Nephron progenitor cell (in vitro differentiated cells): ENCODE measurements around the gene TMEM131L.

Experiments used
- DNase-seq: peaks from one replicate; pipeline ENCODE4 v3.0.0; 2021
- H3K27ac Mint-ChIP-seq: 2 replicates; pipeline ENCODE4 v1.8.0; 2021; ENCODE audit warnings: mild to moderate bottlenecking, moderate library complexity, mixed read lengths
- H3K27me3 Mint-ChIP-seq: 2 replicates; pipeline ENCODE4 v1.8.0; 2021; ENCODE audit warnings: mild to moderate bottlenecking, low read depth, mixed read lengths; ENCODE audit not compliant: poor library complexity
- H3K36me3 Mint-ChIP-seq: 2 replicates; pipeline ENCODE4 v1.8.0; 2021; ENCODE audit warnings: low read depth, mixed read lengths
- H3K4me1 Mint-ChIP-seq: 2 replicates; pipeline ENCODE4 v1.8.0; 2021; ENCODE audit warnings: mixed read lengths
- H3K4me3 Mint-ChIP-seq: 2 replicates; pipeline ENCODE4 v1.8.0; 2021; ENCODE audit warnings: mild to moderate bottlenecking, moderate library complexity, mixed read lengths
- H3K9me3 Mint-ChIP-seq: 2 replicates; pipeline ENCODE4 v1.8.0; 2021; ENCODE audit warnings: mild to moderate bottlenecking, moderate library complexity, mixed read lengths
- CTCF ChIP-seq: fragments of 200-600 bp; sonication (generic); IDR thresholded peaks from 2 replicates; pipeline ENCODE4 v1.5.0; 2021; ENCODE audit warnings: antibody characterized with exemption

The TMEM131L gene

GRCh38 chr4:153495480-153496193 lies 29.5 kb downstream of the TMEM131L start:
- DNase-seq: no peak
- no peak overlapping the region for H3K4me3 Mint-ChIP-seq
- peaks cover 23% of the 10 kb centered on the region for H3K36me3 Mint-ChIP-seq
- no peaks in the 10 kb centered on the region for H3K27me3 Mint-ChIP-seq
- peak overlapping the region; percentile 49 for H3K27ac Mint-ChIP-seq
- TF ChIP-seq CTCF: no peak
- H3K4me1 Mint-ChIP-seq: peaks cover 44% of the 10 kb centered on the region
- no peaks in the 10 kb centered on the region for H3K9me3 Mint-ChIP-seq

DNA sequence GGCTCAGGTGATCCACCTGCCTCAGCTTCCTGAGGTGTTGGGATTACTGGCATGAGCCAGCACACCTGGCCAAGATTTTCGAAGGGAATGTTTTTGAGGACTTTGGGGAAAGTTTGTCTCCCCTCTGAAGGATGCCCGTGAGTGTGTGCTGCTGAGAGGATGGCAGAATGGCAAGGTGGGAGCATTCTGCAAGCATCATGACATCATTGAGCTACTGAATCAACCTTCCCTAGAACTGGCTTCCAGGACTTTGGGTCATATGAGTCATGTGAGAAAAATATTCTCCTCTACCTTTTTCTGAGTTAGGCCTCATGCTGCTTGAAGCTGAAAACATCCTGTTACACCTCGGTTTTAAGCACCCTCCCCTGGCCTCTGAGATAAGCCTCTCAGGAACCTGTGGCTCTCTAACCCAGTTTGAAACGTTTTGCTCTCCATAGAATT lies 31.0 kb downstream of the TMEM131L start:
- Mint-ChIP-seq H3K9me3 (no peaks in the 10 kb centered on the region), H3K4me1 (peaks cover 37% of the 10 kb centered on the region), H3K36me3 (peaks cover 27% of the 10 kb centered on the region), H3K27ac (no peak overlapping the region), H3K27me3 (no peaks in the 10 kb centered on the region), H3K4me3 (no peak overlapping the region)
- no peak for TF ChIP-seq CTCF
- no peak for DNase-seq

GRCh38 chr4:153497988-153498967 lies 32.1 kb downstream of the TMEM131L start:
- Mint-ChIP-seq H3K27me3 (no peaks in the 10 kb centered on the region), H3K27ac (peak overlapping the region; percentile 69), H3K9me3 (no peaks in the 10 kb centered on the region), H3K36me3 (peaks cover 22% of the 10 kb centered on the region), H3K4me1 (peaks cover 44% of the 10 kb centered on the region), H3K4me3 (no peak overlapping the region)
- TF ChIP-seq CTCF: no peak
- no peak for DNase-seq

GRCh38 chr4:153499005-153499404 lies 32.8 kb downstream of the TMEM131L start:
- Mint-ChIP-seq H3K27ac (no peak overlapping the region), H3K4me3 (no peak overlapping the region), H3K9me3 (no peaks in the 10 kb centered on the region), H3K27me3 (no peaks in the 10 kb centered on the region), H3K4me1 (peaks cover 44% of the 10 kb centered on the region), H3K36me3 (peaks cover 22% of the 10 kb centered on the region)
- TF ChIP-seq CTCF: no peak
- no peak for DNase-seq

- no peak for TF ChIP-seq CTCF
- H3K4me3 Mint-ChIP-seq: no peak overlapping the region
- no peak overlapping the region for H3K27ac Mint-ChIP-seq
- DNase-seq: no peak
- H3K4me1 Mint-ChIP-seq: peaks cover 52% of the 10 kb centered on the region
- H3K36me3 Mint-ChIP-seq: peaks cover 30% of the 10 kb centered on the region
- peaks cover 3% of the 10 kb centered on the region for H3K27me3 Mint-ChIP-seq
- H3K9me3 Mint-ChIP-seq: peaks cover 4% of the 10 kb centered on the region
Observed at GRCh38 chr4:153501578-153501977, 35.4 kb downstream of the TMEM131L start.
